Middle frontal gyrus (tissue), 1 donor: ENCODE results near the gene LCE1E.

Experiments used
- DNase-seq: peaks from one replicate; pipeline ENCODE4 v3.0.0-alpha.2; 2015; ENCODE audit warnings: low spot score; ENCODE audit errors: extremely low spot score

The LCE1E gene

DNA sequence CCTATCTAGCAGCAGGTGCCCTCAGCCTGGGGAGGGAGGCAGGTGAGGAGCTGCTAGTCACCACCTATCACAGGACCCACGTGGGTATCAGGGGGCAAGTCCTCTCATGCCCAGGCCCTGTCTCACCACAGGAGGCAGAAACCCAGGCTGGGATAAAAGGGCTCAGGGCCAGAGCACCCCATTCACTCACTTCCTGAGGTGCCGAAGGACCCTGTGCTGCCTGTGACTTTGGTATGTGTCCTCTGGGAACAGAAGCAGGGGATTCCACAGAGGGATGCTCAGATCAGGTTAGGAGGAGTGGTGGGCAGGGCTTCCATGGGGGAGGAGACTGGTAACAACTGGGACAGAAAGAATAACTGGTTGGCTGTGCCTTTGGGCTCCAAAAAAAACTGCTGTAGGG is at the start of gene LCE1E:
Gene LCE1E, plus strand, starts transcription at position 181 of the 400 bp plus-strand sequence. CDS start 1,043 bp downstream, outside the sequence.
- no peak for DNase-seq

DNA sequence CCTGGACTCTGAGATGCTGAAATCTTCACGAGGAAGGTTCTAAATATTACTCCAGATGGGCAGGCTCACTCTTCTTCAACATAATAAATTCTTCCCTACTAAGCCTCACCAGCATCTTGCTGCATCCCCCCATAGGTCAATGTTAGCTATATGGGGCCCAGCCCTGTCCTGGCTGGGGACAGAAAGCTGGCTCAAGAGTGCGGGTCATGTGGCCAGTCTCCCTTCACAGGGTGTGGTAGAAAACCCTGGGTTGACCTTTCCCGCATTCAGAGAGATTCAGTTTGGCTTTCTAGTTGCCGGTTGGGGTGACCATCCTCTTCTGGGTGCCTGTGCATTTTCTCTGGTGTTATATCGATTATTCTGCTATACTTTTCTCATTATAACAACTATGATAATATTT is 48.1 kb upstream of the LCE1E start:
- no peak for DNase-seq

DNA sequence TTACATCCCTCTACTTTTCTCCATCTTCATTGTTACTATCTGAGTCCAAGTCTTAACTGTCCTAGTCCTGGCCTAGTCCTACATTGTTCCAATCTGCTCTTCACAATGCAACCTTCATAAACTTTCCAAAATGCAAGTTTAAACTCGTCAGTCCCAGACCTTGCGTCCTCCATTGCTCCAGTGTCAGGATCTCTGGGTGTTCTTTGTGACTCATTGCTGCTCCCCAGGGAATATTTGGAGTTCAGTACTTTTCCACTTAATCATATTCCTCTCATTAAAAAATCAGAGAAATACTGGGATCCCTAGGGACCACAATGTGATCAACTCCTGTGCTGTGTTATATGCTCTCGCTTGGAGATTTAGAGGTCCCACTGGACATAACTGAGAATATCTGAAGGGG is 46.2 kb upstream of the LCE1E start:
- no peak for DNase-seq

GRCh38 chr1:152741656-152742055 is 44.4 kb upstream of the LCE1E start:
- DNase-seq, result no peak

DNA sequence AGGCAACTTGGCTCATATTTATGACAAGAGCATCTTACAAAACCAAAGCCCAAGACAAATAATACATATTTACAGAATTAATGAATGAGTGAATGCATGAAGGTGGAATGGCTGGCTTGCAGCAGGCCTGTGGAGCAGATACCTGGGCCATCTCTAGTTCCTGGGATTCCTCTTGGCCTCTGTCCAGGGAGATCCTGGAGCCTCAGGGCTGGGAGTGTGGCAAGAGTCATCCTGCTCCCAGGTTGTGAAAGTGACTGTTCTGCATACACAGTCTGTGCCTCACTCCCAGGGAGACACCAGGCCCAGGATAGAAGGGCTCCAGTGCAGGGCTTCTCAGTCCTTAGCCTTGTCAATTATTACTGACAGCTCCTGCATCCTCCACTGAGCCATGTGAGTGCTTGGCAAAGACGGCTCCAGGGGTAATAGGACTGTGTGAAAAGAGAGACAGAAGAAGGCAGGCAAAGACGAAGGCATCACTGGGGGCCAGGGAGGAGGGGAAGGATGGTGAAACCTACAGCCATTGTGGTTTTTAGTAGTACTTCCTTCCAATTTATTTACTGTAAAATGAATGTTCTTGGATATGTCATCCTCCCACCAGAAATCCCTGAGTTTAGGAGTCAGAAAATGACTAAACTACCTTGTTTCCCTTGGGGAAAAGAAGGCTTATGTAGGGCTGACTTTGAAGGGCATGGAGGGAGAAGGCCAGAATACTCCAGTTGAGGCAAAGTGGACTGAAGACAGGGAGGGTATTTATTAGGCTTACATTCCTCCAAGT is 42.5 kb upstream of the LCE1E start:
- no peak for DNase-seq

DNA sequence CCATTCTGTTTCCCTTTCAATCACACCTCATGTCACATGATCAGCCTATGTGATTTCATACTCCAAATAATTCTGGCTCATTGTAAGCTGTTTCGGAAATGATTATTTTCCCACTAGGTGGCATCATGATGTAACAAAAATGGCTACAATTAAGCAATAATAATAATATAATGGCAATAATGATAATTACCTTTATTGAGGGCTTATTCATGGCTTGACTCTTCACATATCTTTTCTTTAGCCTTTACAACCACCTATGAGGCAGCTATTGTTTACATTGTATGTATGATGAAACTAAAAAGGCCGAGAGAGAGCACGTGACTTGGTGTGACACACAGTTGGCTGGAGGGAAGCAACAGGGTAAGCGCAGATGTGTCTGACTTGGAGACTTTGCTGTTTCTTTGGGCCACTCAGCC is 40.8 kb upstream of the LCE1E start:
- DNase-seq, result no peak

DNA sequence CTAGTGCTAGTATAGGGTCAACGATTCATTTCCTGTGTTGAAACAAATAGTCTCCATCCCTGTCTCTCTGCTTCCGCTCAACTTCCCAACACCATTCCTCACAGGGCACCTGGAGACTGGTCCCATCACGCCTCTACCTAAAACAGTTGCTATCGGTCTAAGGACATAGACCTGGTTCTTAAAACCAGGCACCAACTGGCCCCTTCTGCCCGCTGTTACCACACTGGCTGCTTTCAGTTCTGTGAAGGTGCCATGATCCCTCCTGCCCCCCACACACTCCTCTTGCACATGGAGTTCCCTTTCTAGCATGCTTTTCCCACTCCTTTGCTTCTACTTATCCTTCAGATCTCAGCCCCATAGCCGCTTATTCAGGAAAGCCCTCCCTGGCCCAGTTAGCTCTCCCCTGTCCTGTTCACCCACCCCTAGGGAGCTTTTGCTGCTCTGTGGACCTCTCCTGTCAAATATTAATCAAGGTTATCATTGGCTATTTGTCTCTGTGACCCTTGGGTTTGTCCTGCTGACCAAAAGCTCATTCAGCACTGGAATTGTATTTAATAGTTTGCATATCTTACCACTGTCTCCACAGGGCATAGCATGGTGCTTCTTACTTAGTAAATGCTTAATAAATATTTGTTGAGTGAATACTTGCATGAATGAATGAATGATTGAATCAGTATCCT is 40.2 kb upstream of the LCE1E start:
- no peak for DNase-seq

GRCh38 chr1:152747831-152748230 is 38.2 kb upstream of the LCE1E start:
- DNase-seq, result no peak

DNA sequence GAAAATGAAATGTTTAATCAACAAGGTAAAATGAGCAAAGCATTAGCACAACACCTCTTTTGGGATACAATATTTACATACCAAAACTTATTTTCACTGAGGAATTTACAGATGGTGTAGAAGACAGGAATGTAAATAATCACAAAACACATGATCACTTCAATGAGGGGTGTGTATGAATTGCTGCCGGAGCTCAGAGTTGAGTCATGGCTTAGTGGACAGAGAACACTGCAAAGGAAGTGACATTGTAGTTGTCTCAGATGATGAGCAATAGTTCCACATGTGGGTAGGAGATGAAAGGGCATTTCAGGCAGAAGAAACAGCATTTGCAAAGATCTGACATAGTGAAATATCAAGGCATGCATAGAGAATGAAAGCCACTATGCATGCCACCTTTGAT is 33.8 kb upstream of the LCE1E start:
- DNase-seq, result no peak

DNA sequence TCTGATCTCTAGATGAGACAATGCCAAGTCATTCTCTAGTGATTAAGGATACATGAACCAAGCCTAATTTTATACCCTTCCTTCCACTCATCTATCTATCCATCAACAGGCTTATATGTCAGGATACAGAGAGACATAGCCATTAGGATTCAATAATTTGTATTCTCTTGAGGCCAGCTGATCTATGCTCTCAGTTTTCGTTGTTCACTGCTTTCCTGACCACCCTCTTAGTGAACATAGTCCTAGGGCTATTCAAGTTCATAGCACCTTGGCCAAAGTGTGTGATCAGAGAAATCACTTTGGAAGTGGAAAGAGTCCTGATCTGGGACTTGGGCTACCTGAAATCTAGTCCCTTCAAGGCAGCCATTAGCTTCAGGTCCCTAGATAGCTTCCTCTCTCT is 32.5 kb upstream of the LCE1E start:
- DNase-seq, result no peak

DNA sequence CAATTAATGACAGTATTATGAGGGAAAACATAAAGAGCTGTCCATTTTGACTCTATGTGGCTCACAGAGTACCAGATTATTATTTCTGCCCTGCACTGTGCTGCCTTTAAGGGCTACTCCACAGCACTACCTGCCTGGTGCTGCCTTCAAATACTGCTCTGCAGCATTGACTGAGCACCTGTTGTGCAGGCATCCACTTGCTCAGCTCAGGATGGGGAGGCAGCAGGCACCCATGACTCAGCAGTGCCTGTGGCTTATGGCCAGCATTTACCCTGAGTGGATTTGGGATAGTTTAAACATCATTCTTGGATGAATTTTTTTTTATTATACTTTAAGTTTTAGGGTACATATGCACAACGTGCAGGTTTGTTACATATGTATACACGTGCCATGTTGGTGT is 29.2 kb upstream of the LCE1E start:
- no peak for DNase-seq

DNA sequence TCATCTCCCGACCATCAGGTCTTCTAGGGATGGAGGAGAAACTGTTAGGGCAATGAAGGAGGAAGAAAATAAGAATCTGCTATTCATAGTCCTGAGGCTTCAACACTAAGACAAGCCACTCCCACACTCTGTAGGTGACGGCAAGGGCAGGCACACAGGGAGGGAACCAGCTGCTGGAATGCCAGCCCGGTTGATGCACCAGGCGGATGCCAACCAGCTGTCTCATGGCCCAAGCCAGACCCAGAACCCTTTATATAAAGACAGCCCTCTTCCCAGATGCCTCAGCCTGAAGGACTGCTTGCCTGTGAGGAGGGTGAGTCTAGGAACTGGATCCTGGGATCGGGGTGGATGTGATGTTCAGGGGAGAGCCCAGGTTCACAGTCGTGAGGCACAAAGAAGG is 28.3 kb upstream of the LCE1E start, which contains the start of gene KPRP:
Gene KPRP, plus strand, starts transcription at position 279 of the 400 bp plus-strand sequence. CDS start 1,564 bp downstream, outside the sequence.
- DNase-seq, result no peak

DNA sequence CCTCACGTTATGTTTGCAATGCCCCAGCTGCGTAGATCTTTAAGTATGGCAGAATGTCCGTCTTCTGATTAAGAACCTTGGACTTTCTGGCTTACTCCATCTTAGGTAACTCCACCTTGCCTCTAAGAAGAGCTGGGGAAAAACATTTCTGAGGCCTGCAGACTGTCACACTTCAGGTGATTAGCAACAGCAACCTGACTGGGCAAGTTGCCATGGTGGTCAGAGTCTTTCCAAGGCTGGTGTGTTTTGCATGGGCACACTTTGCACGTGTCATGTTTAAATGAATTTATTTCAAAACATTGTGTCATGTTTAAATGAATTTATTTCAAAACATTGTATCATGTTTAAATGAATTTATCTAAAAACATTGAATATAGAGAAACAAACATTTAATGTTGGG is 27.4 kb upstream of the LCE1E start:
- DNase-seq, result no peak

DNA sequence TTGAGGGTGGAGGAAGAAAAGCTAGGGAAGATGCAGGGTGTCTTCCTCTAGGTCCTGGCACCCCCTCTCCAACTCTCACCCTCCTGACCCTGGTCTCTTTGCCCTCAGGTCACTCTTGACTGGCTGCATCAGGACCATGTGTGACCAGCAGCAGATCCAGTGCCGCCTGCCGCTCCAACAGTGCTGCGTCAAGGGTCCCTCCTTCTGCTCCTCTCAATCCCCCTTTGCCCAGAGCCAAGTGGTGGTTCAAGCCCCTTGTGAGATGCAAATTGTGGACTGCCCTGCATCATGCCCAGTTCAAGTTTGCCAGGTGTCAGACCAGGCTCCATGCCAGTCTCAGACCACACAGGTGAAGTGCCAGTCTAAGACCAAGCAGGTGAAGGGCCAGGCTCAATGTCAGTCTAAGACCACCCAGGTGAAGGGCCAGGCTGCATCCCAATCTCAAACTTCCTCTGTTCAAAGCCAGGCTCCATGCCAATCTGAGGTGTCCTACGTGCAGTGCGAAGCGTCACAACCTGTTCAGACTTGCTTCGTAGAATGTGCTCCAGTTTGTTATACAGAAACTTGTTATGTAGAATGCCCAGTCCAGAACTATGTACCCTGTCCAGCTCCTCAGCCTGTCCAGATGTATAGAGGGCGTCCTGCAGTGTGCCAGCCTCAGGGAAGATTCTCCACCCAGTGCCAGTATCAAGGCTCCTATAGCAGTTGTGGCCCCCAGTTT is 26.4 kb upstream of the LCE1E start:
- no peak for DNase-seq

DNA sequence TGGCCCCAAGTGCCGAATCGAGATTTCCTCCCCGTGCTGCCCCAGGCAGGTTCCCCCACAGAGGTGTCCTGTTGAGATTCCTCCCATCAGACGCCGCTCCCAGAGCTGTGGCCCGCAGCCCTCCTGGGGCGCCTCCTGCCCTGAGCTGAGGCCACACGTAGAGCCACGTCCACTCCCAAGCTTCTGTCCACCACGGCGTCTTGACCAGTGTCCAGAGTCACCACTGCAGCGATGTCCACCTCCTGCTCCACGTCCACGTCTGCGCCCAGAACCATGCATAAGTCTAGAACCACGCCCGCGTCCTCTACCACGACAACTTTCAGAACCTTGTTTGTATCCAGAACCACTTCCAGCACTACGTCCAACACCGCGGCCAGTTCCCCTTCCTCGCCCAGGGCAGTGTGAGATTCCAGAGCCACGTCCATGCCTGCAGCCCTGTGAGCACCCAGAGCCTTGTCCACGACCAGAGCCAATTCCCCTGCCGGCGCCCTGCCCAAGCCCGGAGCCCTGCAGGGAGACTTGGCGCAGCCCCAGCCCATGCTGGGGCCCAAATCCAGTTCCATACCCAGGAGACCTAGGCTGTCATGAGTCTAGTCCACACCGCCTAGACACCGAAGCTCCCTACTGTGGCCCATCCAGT is 25.4 kb upstream of the LCE1E start:
- no peak for DNase-seq

DNA sequence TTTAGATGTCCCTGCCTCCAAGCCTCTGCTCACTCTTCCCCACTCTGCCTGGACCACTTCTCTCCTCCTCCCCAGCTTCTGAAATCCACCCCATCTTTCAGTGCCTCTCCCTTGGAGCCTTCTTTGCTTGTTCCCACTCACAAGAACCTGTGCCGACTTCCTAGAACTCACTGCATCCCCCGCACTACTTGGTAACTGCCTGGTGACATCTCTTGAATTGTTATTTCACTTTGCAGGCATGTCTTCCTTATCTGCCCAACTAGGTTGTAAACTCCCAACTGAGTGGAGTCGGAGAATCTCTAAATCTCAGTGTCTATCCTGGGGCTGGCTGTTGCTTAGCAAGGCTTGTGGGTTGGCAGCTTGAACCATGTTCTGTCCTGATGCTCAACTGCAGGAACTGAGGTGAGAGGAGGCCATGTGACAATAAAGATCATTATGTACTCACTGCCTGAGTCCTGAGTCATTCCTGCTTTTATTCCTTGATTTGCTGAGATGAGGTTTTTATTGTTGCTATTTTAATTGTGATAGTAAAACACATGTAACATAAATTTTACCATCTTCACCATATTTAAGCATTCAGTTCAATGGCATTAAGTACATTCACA is 24.3 kb upstream of the LCE1E start:
- no peak for DNase-seq

- no peak for DNase-seq
These were observed 17.1 kb upstream of the LCE1E start for GRCh38 chr1:152768847-152769533.

GRCh38 chr1:152770411-152770810 is 15.6 kb upstream of the LCE1E start:
- DNase-seq, result no peak

- no peak for DNase-seq
These were observed 11.2 kb upstream of the LCE1E start, which contains the start of gene LCE1F for GRCh38 chr1:152774875-152775274. LCE1F (plus strand) TSS chr1:152775140; CDS start chr1:152776372, 1,232 bp downstream.

DNA sequence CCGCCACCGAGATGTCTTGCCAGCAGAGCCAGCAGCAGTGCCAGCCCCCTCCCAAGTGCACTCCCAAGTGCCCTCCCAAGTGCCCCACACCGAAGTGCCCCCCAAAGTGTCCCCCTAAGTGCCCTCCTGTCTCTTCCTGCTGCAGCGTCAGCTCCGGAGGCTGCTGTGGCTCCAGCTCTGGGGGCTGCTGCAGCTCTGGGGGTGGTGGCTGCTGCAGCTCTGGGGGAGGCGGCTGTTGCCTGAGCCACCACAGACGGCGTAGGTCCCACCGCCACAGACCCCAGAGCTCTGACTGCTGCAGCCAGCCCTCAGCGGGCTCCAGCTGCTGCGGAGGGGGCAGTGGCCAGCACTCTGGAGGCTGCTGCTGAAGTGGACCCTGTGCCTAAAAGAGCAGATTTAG is 9.7 kb upstream of the LCE1E start:
- no peak for DNase-seq
